HFF-Myc (cell line): ENCODE data around the gene VPS13C.

ENCODE experiments used
- DNase-seq: peaks from one replicate; pipeline ENCODE4 v3.0.0-alpha.2; 2011; ENCODE audit warnings: low read depth; ENCODE audit errors: extremely low read depth
- H3K4me3 ChIP-seq: replicated peaks from 2 replicates; pipeline ENCODE4 v1.5.1; 2011; ENCODE audit warnings: low read depth, mild to moderate bottlenecking, control low read depth, low read length
- TF ChIP-seq, protein P1 (sequence below): IDR thresholded peaks from 2 replicates; pipeline ENCODE4 v1.5.1; 2012; ENCODE audit warnings: mild to moderate bottlenecking, low read depth, low read length, control low read depth; ENCODE audit errors: missing control alignments

Gene VPS13C

GRCh38 chr15:61856295-61856694 is 204.0 kb downstream of the VPS13C start:
- H3K4me3 ChIP-seq = no peak overlapping the region
- no peak for DNase-seq
- TF ChIP-seq, protein P1, sequence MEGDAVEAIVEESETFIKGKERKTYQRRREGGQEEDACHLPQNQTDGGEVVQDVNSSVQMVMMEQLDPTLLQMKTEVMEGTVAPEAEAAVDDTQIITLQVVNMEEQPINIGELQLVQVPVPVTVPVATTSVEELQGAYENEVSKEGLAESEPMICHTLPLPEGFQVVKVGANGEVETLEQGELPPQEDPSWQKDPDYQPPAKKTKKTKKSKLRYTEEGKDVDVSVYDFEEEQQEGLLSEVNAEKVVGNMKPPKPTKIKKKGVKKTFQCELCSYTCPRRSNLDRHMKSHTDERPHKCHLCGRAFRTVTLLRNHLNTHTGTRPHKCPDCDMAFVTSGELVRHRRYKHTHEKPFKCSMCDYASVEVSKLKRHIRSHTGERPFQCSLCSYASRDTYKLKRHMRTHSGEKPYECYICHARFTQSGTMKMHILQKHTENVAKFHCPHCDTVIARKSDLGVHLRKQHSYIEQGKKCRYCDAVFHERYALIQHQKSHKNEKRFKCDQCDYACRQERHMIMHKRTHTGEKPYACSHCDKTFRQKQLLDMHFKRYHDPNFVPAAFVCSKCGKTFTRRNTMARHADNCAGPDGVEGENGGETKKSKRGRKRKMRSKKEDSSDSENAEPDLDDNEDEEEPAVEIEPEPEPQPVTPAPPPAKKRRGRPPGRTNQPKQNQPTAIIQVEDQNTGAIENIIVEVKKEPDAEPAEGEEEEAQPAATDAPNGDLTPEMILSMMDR = no peak

DNA sequence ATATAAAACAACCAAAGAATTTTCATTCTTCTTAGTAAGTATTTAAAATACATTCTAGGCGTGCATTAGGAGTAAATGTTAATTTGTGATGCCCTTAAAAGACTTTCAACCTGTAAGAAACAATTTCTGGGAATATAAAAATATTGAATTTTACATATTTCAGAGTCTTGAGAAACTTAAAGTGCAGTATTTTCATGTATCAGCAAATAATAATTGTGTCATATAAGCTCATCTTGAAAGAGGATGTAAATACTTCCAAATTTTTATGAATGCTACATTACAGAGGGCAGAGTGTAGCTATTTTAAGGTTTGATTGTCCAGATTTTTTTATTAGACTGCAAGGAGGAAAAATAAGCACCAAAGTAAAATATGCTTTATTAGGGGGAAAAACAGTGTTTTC is 207.1 kb downstream of the VPS13C start:
- DNase-seq = no peak
- no peak overlapping the region for H3K4me3 ChIP-seq
- TF ChIP-seq, protein P1 = no peak

DNA sequence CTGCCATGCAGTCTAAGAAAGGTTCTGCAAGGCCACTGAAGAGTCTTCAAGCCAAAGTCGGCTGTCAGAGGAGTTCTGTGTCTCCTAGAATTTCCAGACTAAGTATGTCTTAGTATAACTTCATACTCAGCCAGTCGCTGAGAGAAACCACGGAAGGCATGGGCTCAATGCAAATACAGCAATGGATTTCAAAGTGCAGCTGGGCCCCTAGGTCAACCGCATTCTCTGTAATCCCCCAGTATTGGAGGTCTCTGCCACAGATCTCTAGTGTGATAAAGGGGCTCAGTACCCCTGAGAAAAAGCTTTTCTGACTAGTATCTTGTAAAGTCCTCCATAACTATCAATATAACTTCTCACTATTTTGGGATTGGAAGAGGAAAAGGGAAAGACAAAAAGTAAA is 208.3 kb downstream of the VPS13C start:
- H3K4me3 ChIP-seq = no peak overlapping the region
- TF ChIP-seq, protein P1 = no peak
- no peak for DNase-seq

GRCh38 chr15:61849447-61849846 is 210.8 kb downstream of the VPS13C start:
- TF ChIP-seq, protein P1 = no peak
- H3K4me3 ChIP-seq = no peak overlapping the region
- no peak for DNase-seq

DNA sequence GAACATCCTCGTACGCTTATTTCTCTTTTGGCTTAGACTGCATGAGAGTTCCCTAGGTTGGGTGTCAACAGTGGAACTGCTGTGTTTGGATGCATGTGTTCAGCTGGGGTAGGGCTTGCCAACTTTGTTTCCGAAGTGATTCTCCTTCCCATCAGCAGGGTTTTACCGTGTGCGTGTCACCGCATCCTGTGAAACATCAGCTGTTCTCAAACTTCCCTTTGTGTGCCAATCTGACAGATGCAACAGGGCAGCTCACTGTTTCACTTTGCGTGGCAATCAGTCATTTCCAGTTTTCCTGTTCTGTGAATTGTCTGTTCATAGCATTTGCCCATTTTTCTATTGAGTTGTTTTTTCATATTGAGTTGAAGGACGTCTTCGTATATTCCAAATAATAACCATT is 218.8 kb downstream of the VPS13C start:
- H3K4me3 ChIP-seq = no peak overlapping the region
- DNase-seq = no peak
- TF ChIP-seq, protein P1 = no peak

- TF ChIP-seq, protein P1 = no peak
- H3K4me3 ChIP-seq = no peak overlapping the region
- no peak for DNase-seq
Observed at GRCh38 chr15:61840090-61840489, 220.2 kb downstream of the VPS13C start.

DNA sequence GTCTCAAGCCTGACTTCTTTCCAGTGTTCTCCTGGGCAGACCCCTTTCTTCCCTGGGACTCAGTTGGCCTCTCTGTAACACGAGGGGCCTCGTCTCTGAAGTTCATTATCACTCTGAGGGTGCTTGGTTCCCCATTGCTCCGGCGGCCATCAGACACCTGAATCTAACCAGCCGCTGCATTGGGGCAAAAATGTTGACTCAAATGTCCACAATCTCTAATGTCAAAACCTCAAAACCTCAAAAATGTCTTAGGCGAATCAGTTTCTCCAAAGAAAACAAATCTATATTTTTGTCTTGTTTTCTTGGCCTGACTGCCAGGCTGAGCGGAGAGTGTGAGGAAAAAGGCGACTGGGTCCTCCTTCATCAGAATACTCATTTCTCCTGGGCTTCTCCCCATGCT is 220.7 kb downstream of the VPS13C start:
- no peak for DNase-seq
- H3K4me3 ChIP-seq = no peak overlapping the region
- TF ChIP-seq, protein P1 = no peak
